Naive thymus-derived CD4-positive, alpha-beta T cell (primary cell): ENCODE results near the gene STUB1. TPM values are rescaled to one million over a fixed set of nuclear protein-coding genes. Genes with fewer than 3 reads are reported as not detected.

ENCODE experiments used
- ATAC-seq: fragments of 150-1000 bp; cut with Tn5 transposase; 2 replicates; pipeline ENCODE4 v1.10.0; 2021; ENCODE audit warnings: mild to moderate bottlenecking, moderate library complexity
- CTCF ChIA-PET: fragments of 350-600 bp; sonication (Branson Sonifier 250); formaldehyde crosslinking; loops from one replicate; lab custom pipeline; 2021; ENCODE audit warnings: antibody characterized with exemption; lab: Charles Lee
- POLR2A ChIA-PET: fragments of 350-600 bp; sonication (Branson Sonifier 250); formaldehyde crosslinking; loops from one replicate; lab custom pipeline; 2021; ENCODE audit warnings: antibody characterized with exemption, inconsistent platforms; lab: Charles Lee
- DNase-seq, 9 donors: peaks; one replicate each; pipeline versions ENCODE4 v3.0.0 to v3.0.0-alpha.2; 2020 to 2022; ENCODE audit warnings: mixed read lengths in 1 of 9
- H3K27ac ChIP-seq: one replicate; pipeline ENCODE4 v1.7.0; 2013; ENCODE audit warnings: mild to moderate bottlenecking, low read depth, low read length, moderate library complexity
- H3K27me3 ChIP-seq, 2 donors: one replicate each; pipeline ENCODE4 v1.7.0; 2013; ENCODE audit warnings: low read length in 2 of 2, mild to moderate bottlenecking in 2 of 2, moderate library complexity in 2 of 2; ENCODE audit not compliant: control insufficient read depth in 2 of 2, insufficient read depth in 2 of 2
- H3K36me3 ChIP-seq, 3 experiments: 1 replicate in 2 of 3; 2 replicates in 1 of 3; pipeline ENCODE4 v1.7.0; 2013; ENCODE audit warnings: low read length in 3 of 3, mild to moderate bottlenecking in 3 of 3, moderate library complexity in 1 of 3; ENCODE audit not compliant: insufficient read depth in 3 of 3, control insufficient read depth in 2 of 3
- H3K4me1 ChIP-seq, 2 donors: one replicate each; pipeline ENCODE4 v1.7.0; 2013; ENCODE audit warnings: low read length in 2 of 2, mild to moderate bottlenecking in 2 of 2, moderate library complexity in 1 of 2; ENCODE audit not compliant: control insufficient read depth in 2 of 2, insufficient read depth in 2 of 2
- H3K4me3 ChIP-seq: 2 replicates; pipeline ENCODE4 v1.7.0; 2013; ENCODE audit warnings: mild to moderate bottlenecking, low read length
- H3K9me3 ChIP-seq, 3 experiments: 1 replicate in 2 of 3; 2 replicates in 1 of 3; pipeline ENCODE4 v1.7.0; 2013; ENCODE audit warnings: low read length in 3 of 3; ENCODE audit not compliant: control insufficient read depth in 2 of 3
- H3K27ac Mint-ChIP-seq, 9 donors: one replicate each; pipeline ENCODE4 v1.8.0; 2020 to 2022; ENCODE audit warnings: mixed read lengths in 9 of 9, mild to moderate bottlenecking in 8 of 9, moderate library complexity in 5 of 9, inconsistent platforms in 2 of 9
- H3K27me3 Mint-ChIP-seq, 5 donors: one replicate each; pipeline ENCODE4 v1.8.0; 2021 to 2022; ENCODE audit warnings: mixed read lengths in 5 of 5, mild to moderate bottlenecking in 1 of 5
- H3K36me3 Mint-ChIP-seq, 5 donors: one replicate each; pipeline ENCODE4 v1.8.0; 2020 to 2022; ENCODE audit warnings: mixed read lengths in 5 of 5, mild to moderate bottlenecking in 3 of 5, inconsistent platforms in 1 of 5
- H3K4me1 Mint-ChIP-seq, 7 donors: one replicate each; pipeline ENCODE4 v1.8.0; 2020 to 2022; ENCODE audit warnings: mixed read lengths in 7 of 7, mild to moderate bottlenecking in 3 of 7, inconsistent platforms in 1 of 7
- H3K4me3 Mint-ChIP-seq, 10 donors: one replicate each; pipeline ENCODE4 v1.8.0; 2020 to 2022; ENCODE audit warnings: mild to moderate bottlenecking in 10 of 10, mixed read lengths in 10 of 10, moderate library complexity in 6 of 10, inconsistent platforms in 2 of 10
- H3K9me3 Mint-ChIP-seq, 11 donors: one replicate each; pipeline ENCODE4 v1.8.0; 2020 to 2022; ENCODE audit warnings: mixed read lengths in 11 of 11, mild to moderate bottlenecking in 4 of 11, inconsistent platforms in 1 of 11, moderate library complexity in 1 of 11
- intact Hi-C, 2 donors: fragments of 100-400 bp; cut with micrococcal nuclease; formaldehyde crosslinking; loops; one replicate each; pipeline ENCODE4 v1.15.1; 2023
- polyA plus RNA-seq, 2 donors: library from polyadenylated mRNA; unstranded; fragments of 300-500 nt; fragmentation: Illumina TruSeq; gene quantifications; one replicate each; pipeline ENCODE4 v1.2.3, GENCODE V29; 2021
- total RNA-seq, 6 experiments: library from RNA in 5 of 6; stranded (reverse) in 5 of 6; gene quantifications; 1 replicate in 5 of 6; 2 replicates in 1 of 6; pipeline ENCODE4 v1.2.3 and lab custom pipeline; 2021 to 2026

Gene STUB1
- total and polyA plus RNA-seq, 7 experiments from 2014 or later, result 68.6 to 159 (median 90.6) TPM

- DNase-seq (no peak), ATAC-seq (no peak)
- H3K9me3 ChIP-seq, result no peaks in the 10 kb centered on the region
- H3K4me1 ChIP-seq, result peaks cover 0 to 7% of the 10 kb centered on the region in 2 donors
- ChIA-PET POLR2A (no interaction called here), CTCF (interaction anchor here (0.6 kb wide), 1 partner anchor 68 kb away, joined by 3 read pairs; the partner anchor contains the start of gene HAGHL)
- intact Hi-C loops, result no loop called here
- no peak overlapping the region for H3K4me3 ChIP-seq
- H3K27me3 ChIP-seq, result no peaks in the 10 kb centered on the region
- no peak overlapping the region for H3K27ac ChIP-seq
- no peaks in the 10 kb centered on the region for H3K36me3 ChIP-seq
- H3K4me1 Mint-ChIP-seq, result peaks cover 0 to 9% (median 4%) of the 10 kb centered on the region in 7 donors
- H3K27me3 Mint-ChIP-seq, result no peaks in the 10 kb centered on the region
- H3K27ac Mint-ChIP-seq, result no peak overlapping the region
- H3K9me3 Mint-ChIP-seq, result no peaks in the 10 kb centered on the region
- no peaks in the 10 kb centered on the region for H3K36me3 Mint-ChIP-seq
- no peak overlapping the region for H3K4me3 Mint-ChIP-seq
These were observed 21.3 kb upstream of the STUB1 start for GRCh38 chr16:658679-659571.

GRCh38 chr16:659618-660017 is 20.6 kb upstream of the STUB1 start:
- ChIA-PET POLR2A (no interaction called here), CTCF (interaction anchor here (0.6 kb wide), 1 partner anchor 67 kb away, joined by 3 read pairs; the partner anchor contains the start of gene HAGHL)
- H3K27me3 Mint-ChIP-seq, result no peaks in the 10 kb centered on the region
- no peaks in the 10 kb centered on the region for H3K27me3 ChIP-seq
- no peaks in the 10 kb centered on the region for H3K9me3 ChIP-seq
- H3K4me3 ChIP-seq, result no peak overlapping the region
- H3K4me1 Mint-ChIP-seq, result peaks cover 0 to 9% (median 4%) of the 10 kb centered on the region in 7 donors
- no peak for ATAC-seq
- no peak overlapping the region for H3K27ac Mint-ChIP-seq
- H3K9me3 Mint-ChIP-seq, result no peaks in the 10 kb centered on the region
- intact Hi-C loops, result loop anchor here in 1 of 2 donors (2.0 kb wide), 3 partner anchors 19 to 307 kb away; partner anchors contain the start of genes AXIN1 and METTL26
- H3K4me3 Mint-ChIP-seq, result no peak overlapping the region
- no peak for DNase-seq
- H3K27ac ChIP-seq, result no peak overlapping the region
- no peaks in the 10 kb centered on the region for H3K36me3 ChIP-seq
- H3K36me3 Mint-ChIP-seq, result no peaks in the 10 kb centered on the region
- peaks cover 0 to 7% of the 10 kb centered on the region in 2 donors for H3K4me1 ChIP-seq

- Mint-ChIP-seq H3K9me3 (no peaks in the 10 kb centered on the region), H3K4me3 (no peak overlapping the region), H3K27ac (no peak overlapping the region), H3K36me3 (no peaks in the 10 kb centered on the region), H3K4me1 (peaks cover 0 to 9% (median 4%) of the 10 kb centered on the region in 7 donors), H3K27me3 (no peaks in the 10 kb centered on the region)
- no peak for DNase-seq
- no peaks in the 10 kb centered on the region for H3K27me3 ChIP-seq
- CTCF ChIA-PET, result no interaction called here
- no peak for ATAC-seq
- no peak overlapping the region for H3K4me3 ChIP-seq
- H3K4me1 ChIP-seq, result peaks cover 0 to 7% of the 10 kb centered on the region in 2 donors
- H3K9me3 ChIP-seq, result no peaks in the 10 kb centered on the region
- POLR2A ChIA-PET, result no interaction called here
- H3K27ac ChIP-seq, result peak overlapping the region; percentile 3
- intact Hi-C loops, result loop anchor here in 1 of 2 donors (2.0 kb wide), 3 partner anchors 19 to 307 kb away; partner anchors contain the start of genes AXIN1 and METTL26
- no peaks in the 10 kb centered on the region for H3K36me3 ChIP-seq
These were observed 20.1 kb upstream of the STUB1 start for GRCh38 chr16:660132-660458.

GRCh38 chr16:660459-661183 is 19.6 kb upstream of the STUB1 start:
- intact Hi-C loops, result loop anchor here (1.0 to 2.0 kb wide), 4 partner anchors 18 to 308 kb away; partner anchors contain the start of genes AXIN1 (in 1 of the 2) and METTL26 (in 1 of the 2)
- Mint-ChIP-seq H3K36me3 (no peaks in the 10 kb centered on the region), H3K4me3 (peak overlapping the region in 3 of 10 donors; percentile 33 to 37 (median 35)), H3K4me1 (peaks cover 0 to 9% (median 4%) of the 10 kb centered on the region in 7 donors), H3K9me3 (no peaks in the 10 kb centered on the region), H3K27ac (peak overlapping the region in 2 of 9 donors; percentile 45 to 46), H3K27me3 (no peaks in the 10 kb centered on the region)
- no peaks in the 10 kb centered on the region for H3K27me3 ChIP-seq
- POLR2A ChIA-PET, result no interaction called here
- H3K27ac ChIP-seq, result peak overlapping the region; percentile 3
- ATAC-seq (peak; percentile 90), DNase-seq (peak in 8 of 9 donors; percentile 44 to 74 (median 59))
- CTCF ChIA-PET, result no interaction called here
- no peaks in the 10 kb centered on the region for H3K36me3 ChIP-seq
- H3K9me3 ChIP-seq, result no peaks in the 10 kb centered on the region
- peaks cover 0 to 7% of the 10 kb centered on the region in 2 donors for H3K4me1 ChIP-seq
- H3K4me3 ChIP-seq, result no peak overlapping the region

- Histone ChIP-seq H3K4me1 (peaks cover 0 to 7% of the 10 kb centered on the region in 2 donors), H3K27ac (no peak overlapping the region), H3K36me3 (no peaks in the 10 kb centered on the region), H3K4me3 (no peak overlapping the region), H3K27me3 (no peaks in the 10 kb centered on the region), H3K9me3 (no peaks in the 10 kb centered on the region)
- intact Hi-C loops, result loop anchor here (1.0 to 2.0 kb wide), 4 partner anchors 17 to 309 kb away; partner anchors contain the start of genes AXIN1 (in 1 of the 2) and METTL26 (in 1 of the 2)
- Mint-ChIP-seq H3K27ac (peak overlapping the region in 2 of 9 donors; percentile 45 to 46), H3K36me3 (no peaks in the 10 kb centered on the region), H3K9me3 (no peaks in the 10 kb centered on the region), H3K4me1 (peaks cover 0 to 9% (median 4%) of the 10 kb centered on the region in 7 donors), H3K27me3 (no peaks in the 10 kb centered on the region), H3K4me3 (peak overlapping the region in 4 of 10 donors; percentile 33 to 45 (median 36))
- ChIA-PET CTCF (no interaction called here), POLR2A (interaction anchor here (0.6 kb wide), 1 partner anchor 265 kb away, joined by 5 read pairs; no protein-coding TSS in a partner anchor)
- DNase-seq (no peak), ATAC-seq (no peak)
These were observed 18.9 kb upstream of the STUB1 start for GRCh38 chr16:661184-661821.

GRCh38 chr16:662095-662494 is 18.1 kb upstream of the STUB1 start:
- H3K4me1 ChIP-seq, result peaks cover 3 to 14% of the 10 kb centered on the region in 2 donors
- no peaks in the 10 kb centered on the region for H3K9me3 ChIP-seq
- intact Hi-C loops, result no loop called here
- no peaks in the 10 kb centered on the region for H3K27me3 Mint-ChIP-seq
- H3K36me3 Mint-ChIP-seq, result no peaks in the 10 kb centered on the region
- H3K27ac ChIP-seq, result no peak overlapping the region
- ATAC-seq (no peak), DNase-seq (no peak)
- H3K27ac Mint-ChIP-seq, result no peak overlapping the region
- H3K4me3 Mint-ChIP-seq, result no peak overlapping the region
- CTCF ChIA-PET, result no interaction called here
- peaks cover 0 to 9% (median 4%) of the 10 kb centered on the region in 7 donors for H3K4me1 Mint-ChIP-seq
- H3K4me3 ChIP-seq, result no peak overlapping the region
- no peaks in the 10 kb centered on the region for H3K9me3 Mint-ChIP-seq
- H3K27me3 ChIP-seq, result no peaks in the 10 kb centered on the region
- H3K36me3 ChIP-seq, result no peaks in the 10 kb centered on the region
- POLR2A ChIA-PET, result interaction anchor here (0.6 kb wide), 1 partner anchor 266 kb away, joined by 5 read pairs; no protein-coding TSS in a partner anchor
